HepG2 (cell line): ENCODE data around the gene CEP131. TPM values are rescaled to one million over a fixed set of nuclear protein-coding genes. Genes with fewer than 3 reads are reported as not detected.

ENCODE experiments used
- HNRNPK ChIP-seq: fragments of 200-400 bp; formaldehyde crosslinking; IDR thresholded peaks from 2 replicates; pipeline ENCODE4 v1.6.1; 2018; ENCODE audit warnings: low read length, low read depth, moderate library complexity, mild to moderate bottlenecking; ENCODE audit not compliant: poor library complexity, severe bottlenecking
- KDM6A ChIP-seq: IDR thresholded peaks from 2 replicates; pipeline ENCODE4 v1.6.1; 2016; ENCODE audit warnings: low read depth
- KLF16 ChIP-seq, 2 experiments: sonication (generic) in 1 of 2; formaldehyde crosslinking in 1 of 2; IDR thresholded peaks; 2 replicates each; pipeline versions ENCODE4 v1.6.1 to v1.8.0; 2016 to 2023; ENCODE audit warnings: missing genetic modification reagents in 2 of 2, missing compliant biosample characterization in 1 of 2
- MNT ChIP-seq: fragments of 450-650 bp; IDR thresholded peaks from 2 replicates; pipeline ENCODE4 v1.6.1; 2016
- MXD4 ChIP-seq: IDR thresholded peaks from 2 replicates; pipeline ENCODE4 v1.6.1; 2016; ENCODE audit warnings: mild to moderate bottlenecking, missing biosample characterization, missing genetic modification reagents
- POLR2G ChIP-seq: fragments of 200-400 bp; formaldehyde crosslinking; IDR thresholded peaks from 2 replicates; pipeline ENCODE4 v1.6.1; 2018; ENCODE audit warnings: mild to moderate bottlenecking, low read depth, low read length, moderate library complexity
- RBM39 ChIP-seq: fragments of 200-400 bp; formaldehyde crosslinking; IDR thresholded peaks from one replicate; pipeline ENCODE4 v1.6.1; 2018; ENCODE audit warnings: antibody characterized with exemption, mild to moderate bottlenecking, low read depth, low read length; ENCODE audit not compliant: poor library complexity, severe bottlenecking
- SATB2 ChIP-seq: sonication (generic); formaldehyde crosslinking; IDR thresholded peaks from 2 replicates; pipeline ENCODE4 v1.5.0; 2020; ENCODE audit warnings: missing genetic modification reagents
- SRY ChIP-seq: sonication (generic); formaldehyde crosslinking; IDR thresholded peaks from 2 replicates; pipeline ENCODE4 v1.8.0; 2022; ENCODE audit warnings: mild to moderate bottlenecking, missing genetic modification reagents
- THYN1 ChIP-seq: sonication (generic); formaldehyde crosslinking; IDR thresholded peaks from 2 replicates; pipeline ENCODE4 v1.8.1; 2023; ENCODE audit warnings: low read depth, mild to moderate bottlenecking, moderate library complexity, missing genetic modification reagents, borderline replicate concordance
- ZBTB20 ChIP-seq: sonication (generic); formaldehyde crosslinking; IDR thresholded peaks from 2 replicates; pipeline ENCODE4 v1.8.1; 2023; ENCODE audit warnings: missing genetic modification reagents, low read depth, mild to moderate bottlenecking, borderline replicate concordance
- ZBTB38 ChIP-seq: sonication (generic); formaldehyde crosslinking; IDR thresholded peaks from 2 replicates; pipeline ENCODE4 v1.5.1; 2020; ENCODE audit warnings: mild to moderate bottlenecking, missing genetic modification reagents
- ZNF205 ChIP-seq: IDR thresholded peaks from 2 replicates; pipeline ENCODE4 v1.6.1; 2018; ENCODE audit warnings: missing biosample characterization, missing genetic modification reagents
- ZNF263 ChIP-seq: sonication (generic); formaldehyde crosslinking; IDR thresholded peaks from 2 replicates; pipeline ENCODE4 v1.4.0; 2020; ENCODE audit warnings: missing genetic modification reagents
- ZNF337 ChIP-seq: sonication (generic); formaldehyde crosslinking; IDR thresholded peaks from 2 replicates; pipeline ENCODE4 v1.5.1; 2020; ENCODE audit warnings: missing genetic modification reagents, low read depth, mild to moderate bottlenecking, borderline replicate concordance
- ZNF703 ChIP-seq: sonication (generic); formaldehyde crosslinking; IDR thresholded peaks from 2 replicates; pipeline ENCODE4 v1.5.1; 2020; ENCODE audit warnings: missing genetic modification reagents, mild to moderate bottlenecking, moderate library complexity, borderline replicate concordance
- polyA plus RNA-seq, 8 experiments: library from polyadenylated mRNA; depleted of rRNA in 3 of 8; stranded (reverse) in 7 of 8; unstranded in 1 of 8; fragments of >200 nt; fragmentation: Illumina TruSeq in 4 of 8; extraction: Trizol in 4 of 8; gene quantifications; 2 replicates each; pipeline versions ENCODE4 v1.2.1 to v1.2.3, GENCODE V29; 2011 to 2016; ENCODE audit warnings: low read depth in 4 of 8, missing spikeins in 1 of 8, mixed read lengths in 1 of 8; ENCODE audit not compliant: insufficient read depth in 1 of 8
- total RNA-seq, 5 experiments: library from RNA; depleted of rRNA; stranded (reverse); fragments of >200 nt; fragmentation: Illumina TruSeq; extraction: Trizol; gene quantifications; 2 replicates each; pipeline ENCODE4 v1.2.3, GENCODE V29; 2016; ENCODE audit warnings: low read depth in 1 of 5
- TF ChIP-seq, protein P1 (sequence below): sonication (generic); formaldehyde crosslinking; IDR thresholded peaks from 2 replicates; pipeline ENCODE4 v1.4.0; 2020; ENCODE audit warnings: mild to moderate bottlenecking, missing genetic modification reagents
- TF ChIP-seq, protein P2 (sequence below): sonication (generic); formaldehyde crosslinking; IDR thresholded peaks from 2 replicates; pipeline ENCODE4 v1.4.0; 2020; ENCODE audit warnings: missing genetic modification reagents, borderline replicate concordance
- TF ChIP-seq, protein P3 (sequence below): sonication (generic); formaldehyde crosslinking; IDR thresholded peaks from 2 replicates; pipeline ENCODE4 v1.4.0; 2020; ENCODE audit warnings: mild to moderate bottlenecking, missing genetic modification reagents

CEP131 gene
- total and polyA plus RNA-seq, 2 of the 13 experiments (the other 11 are each of a cell fraction or from before 2014, with no cell fraction given), result 5.0 to 16.8 TPM

DNA sequence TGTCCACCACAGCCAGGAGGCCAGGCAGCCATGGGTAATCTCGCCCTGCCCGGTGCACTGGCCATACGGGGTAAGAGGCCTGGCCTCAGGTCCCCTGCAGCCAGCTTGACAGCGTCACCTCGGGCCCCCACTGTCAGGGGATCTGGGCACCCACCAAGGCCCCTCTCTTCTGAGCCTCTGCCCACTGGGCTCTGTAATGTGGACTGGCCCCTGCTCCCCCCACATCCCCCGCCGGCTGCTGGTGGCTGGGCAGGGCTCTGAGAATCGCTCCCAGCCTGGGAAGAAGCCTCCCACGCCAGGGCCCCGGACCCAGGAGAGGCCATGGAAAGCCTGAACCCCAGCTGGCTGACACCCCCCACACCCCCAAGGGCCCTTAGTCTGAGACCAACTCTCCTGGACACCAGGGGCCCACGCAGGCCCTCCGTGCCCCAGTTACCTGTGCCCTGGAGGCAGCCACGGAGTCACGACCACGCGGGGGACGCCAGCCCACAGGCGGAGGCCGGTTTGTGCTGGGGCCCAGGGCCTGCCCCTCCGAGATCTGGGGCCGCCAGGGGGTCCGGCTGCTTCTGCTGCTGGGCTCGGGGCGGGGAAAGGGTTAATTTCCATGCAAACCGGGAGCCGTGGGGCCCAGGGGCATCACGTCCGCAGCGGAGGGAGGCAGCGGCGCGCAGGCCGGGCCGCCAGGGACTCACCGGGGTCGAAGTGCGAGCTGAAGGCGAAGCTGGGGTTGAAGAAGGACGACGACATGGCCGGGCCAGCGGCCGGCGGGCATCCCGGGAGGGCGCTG is 57.3 kb downstream of the CEP131 start, which contains the start of gene PVALEF (continued):
- TF ChIP-seq MNT (no peak), KLF16 (CRISPR knock-in tag; IDR thresholded peaks at IDR 0.05) (peak in 1 of 2 experiments; percentile 64; a peak in 1 of 4 replicates), ZBTB38 (CRISPR knock-in tag) (no peak; the same call in 1 of the 2 replicates), THYN1 (CRISPR knock-in tag) (no peak), RBM39 (no peak), ZNF263 (CRISPR knock-in tag) (peak; percentile 65; the same call in 1 of the 2 replicates), KDM6A (CRISPR knock-in tag) (peak; percentile 83), ZNF205 (CRISPR knock-in tag) (peak; percentile 78; the same call in 1 of the 2 replicates), SRY (CRISPR knock-in tag) (no peak), ZNF337 (0 out of 2 replicates have a peak, but pooled peaks have one; percentile 54), ZBTB20 (CRISPR knock-in tag) (peak; percentile 87), MXD4 (CRISPR knock-in tag) (no peak; the same call in 1 of the 2 replicates), HNRNPK (peak; percentile 62), POLR2G (peak; percentile 82), SATB2 (CRISPR knock-in tag) (peak; percentile 87; the same call in 1 of the 2 replicates), ZNF703 (CRISPR knock-in tag) (peak; percentile 50; the same call in 1 of the 2 replicates)
- TF ChIP-seq, protein P1, sequence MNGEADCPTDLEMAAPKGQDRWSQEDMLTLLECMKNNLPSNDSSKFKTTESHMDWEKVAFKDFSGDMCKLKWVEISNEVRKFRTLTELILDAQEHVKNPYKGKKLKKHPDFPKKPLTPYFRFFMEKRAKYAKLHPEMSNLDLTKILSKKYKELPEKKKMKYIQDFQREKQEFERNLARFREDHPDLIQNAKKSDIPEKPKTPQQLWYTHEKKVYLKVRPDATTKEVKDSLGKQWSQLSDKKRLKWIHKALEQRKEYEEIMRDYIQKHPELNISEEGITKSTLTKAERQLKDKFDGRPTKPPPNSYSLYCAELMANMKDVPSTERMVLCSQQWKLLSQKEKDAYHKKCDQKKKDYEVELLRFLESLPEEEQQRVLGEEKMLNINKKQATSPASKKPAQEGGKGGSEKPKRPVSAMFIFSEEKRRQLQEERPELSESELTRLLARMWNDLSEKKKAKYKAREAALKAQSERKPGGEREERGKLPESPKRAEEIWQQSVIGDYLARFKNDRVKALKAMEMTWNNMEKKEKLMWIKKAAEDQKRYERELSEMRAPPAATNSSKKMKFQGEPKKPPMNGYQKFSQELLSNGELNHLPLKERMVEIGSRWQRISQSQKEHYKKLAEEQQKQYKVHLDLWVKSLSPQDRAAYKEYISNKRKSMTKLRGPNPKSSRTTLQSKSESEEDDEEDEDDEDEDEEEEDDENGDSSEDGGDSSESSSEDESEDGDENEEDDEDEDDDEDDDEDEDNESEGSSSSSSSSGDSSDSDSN (CRISPR knock-in tag), result peak; percentile 98
- TF ChIP-seq, protein P2, sequence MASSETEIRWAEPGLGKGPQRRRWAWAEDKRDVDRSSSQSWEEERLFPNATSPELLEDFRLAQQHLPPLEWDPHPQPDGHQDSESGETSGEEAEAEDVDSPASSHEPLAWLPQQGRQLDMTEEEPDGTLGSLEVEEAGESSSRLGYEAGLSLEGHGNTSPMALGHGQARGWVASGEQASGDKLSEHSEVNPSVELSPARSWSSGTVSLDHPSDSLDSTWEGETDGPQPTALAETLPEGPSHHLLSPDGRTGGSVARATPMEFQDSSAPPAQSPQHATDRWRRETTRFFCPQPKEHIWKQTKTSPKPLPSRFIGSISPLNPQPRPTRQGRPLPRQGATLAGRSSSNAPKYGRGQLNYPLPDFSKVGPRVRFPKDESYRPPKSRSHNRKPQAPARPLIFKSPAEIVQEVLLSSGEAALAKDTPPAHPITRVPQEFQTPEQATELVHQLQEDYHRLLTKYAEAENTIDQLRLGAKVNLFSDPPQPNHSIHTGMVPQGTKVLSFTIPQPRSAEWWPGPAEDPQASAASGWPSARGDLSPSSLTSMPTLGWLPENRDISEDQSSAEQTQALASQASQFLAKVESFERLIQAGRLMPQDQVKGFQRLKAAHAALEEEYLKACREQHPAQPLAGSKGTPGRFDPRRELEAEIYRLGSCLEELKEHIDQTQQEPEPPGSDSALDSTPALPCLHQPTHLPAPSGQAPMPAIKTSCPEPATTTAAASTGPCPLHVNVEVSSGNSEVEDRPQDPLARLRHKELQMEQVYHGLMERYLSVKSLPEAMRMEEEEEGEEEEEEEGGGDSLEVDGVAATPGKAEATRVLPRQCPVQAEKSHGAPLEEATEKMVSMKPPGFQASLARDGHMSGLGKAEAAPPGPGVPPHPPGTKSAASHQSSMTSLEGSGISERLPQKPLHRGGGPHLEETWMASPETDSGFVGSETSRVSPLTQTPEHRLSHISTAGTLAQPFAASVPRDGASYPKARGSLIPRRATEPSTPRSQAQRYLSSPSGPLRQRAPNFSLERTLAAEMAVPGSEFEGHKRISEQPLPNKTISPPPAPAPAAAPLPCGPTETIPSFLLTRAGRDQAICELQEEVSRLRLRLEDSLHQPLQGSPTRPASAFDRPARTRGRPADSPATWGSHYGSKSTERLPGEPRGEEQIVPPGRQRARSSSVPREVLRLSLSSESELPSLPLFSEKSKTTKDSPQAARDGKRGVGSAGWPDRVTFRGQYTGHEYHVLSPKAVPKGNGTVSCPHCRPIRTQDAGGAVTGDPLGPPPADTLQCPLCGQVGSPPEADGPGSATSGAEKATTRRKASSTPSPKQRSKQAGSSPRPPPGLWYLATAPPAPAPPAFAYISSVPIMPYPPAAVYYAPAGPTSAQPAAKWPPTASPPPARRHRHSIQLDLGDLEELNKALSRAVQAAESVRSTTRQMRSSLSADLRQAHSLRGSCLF (CRISPR knock-in tag), result no peak
- TF ChIP-seq, protein P3, sequence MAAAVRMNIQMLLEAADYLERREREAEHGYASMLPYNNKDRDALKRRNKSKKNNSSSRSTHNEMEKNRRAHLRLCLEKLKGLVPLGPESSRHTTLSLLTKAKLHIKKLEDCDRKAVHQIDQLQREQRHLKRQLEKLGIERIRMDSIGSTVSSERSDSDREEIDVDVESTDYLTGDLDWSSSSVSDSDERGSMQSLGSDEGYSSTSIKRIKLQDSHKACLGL (CRISPR knock-in tag), result peak; percentile 71
